Suppressor macrophage treated with lipopolysaccharide for 4 hours (primary cell): ENCODE measurements around the gene CTAG1B.
A peak's percentile ranks its signal among the peaks of the same experiment; 100 is the strongest.
"Not testable (repeated sequence)": the region's sequence is repeated elsewhere in the genome, so short reads cannot be mapped to it uniquely, and the experiment has no call there.

Source experiments
- DNase-seq: peaks from one replicate; pipeline ENCODE4 v3.0.0-alpha.2; 2020

CTAG1B gene

GRCh38 chrX:154620767-154621414, 1.8 kb upstream of the CTAG1B start:
- not testable (repeated sequence) for DNase-seq

- not testable (repeated sequence) for DNase-seq
Measured at GRCh38 chrX:154613586-154613985, 5.5 kb downstream of the CTAG1B start.

- not testable (repeated sequence) for DNase-seq
Measured at GRCh38 chrX:154611146-154611545, 7.9 kb downstream of the CTAG1B start.

GRCh38 chrX:154608823-154609222, 10.3 kb downstream of the CTAG1B start:
- DNase-seq: not testable (repeated sequence)

- DNase-seq: not testable (repeated sequence)
Measured at GRCh38 chrX:154607976-154608375, 11.1 kb downstream of the CTAG1B start.

- no peak for DNase-seq
Measured at GRCh38 chrX:154607370-154607769, 11.7 kb downstream of the CTAG1B start.

GRCh38 chrX:154605566-154605965, 13.5 kb downstream of the CTAG1B start:
- no peak for DNase-seq

- peak; percentile 6 for DNase-seq
Measured at GRCh38 chrX:154603438-154604430, 15.3 kb downstream of the CTAG1B start.

GRCh38 chrX:154602766-154603437, 16.2 kb downstream of the CTAG1B start:
- DNase-seq: no peak

- no peak for DNase-seq
Measured at GRCh38 chrX:154602226-154602625, 16.9 kb downstream of the CTAG1B start.

GRCh38 chrX:154600759-154601374, 18.2 kb downstream of the CTAG1B start:
- DNase-seq: no peak

- DNase-seq: no peak
Measured at GRCh38 chrX:154599531-154599930, 19.6 kb downstream of the CTAG1B start.

GRCh38 chrX:154598656-154599055, 20.4 kb downstream of the CTAG1B start:
- DNase-seq: no peak

GRCh38 chrX:154597221-154597620, 21.9 kb downstream of the CTAG1B start:
- no peak for DNase-seq

- peak; percentile 9 for DNase-seq
Measured at GRCh38 chrX:154596290-154596929, 22.7 kb downstream of the CTAG1B start.

- peak; percentile 14 for DNase-seq
Measured at GRCh38 chrX:154595559-154596249, 23.4 kb downstream of the CTAG1B start.

GRCh38 chrX:154594491-154594890, 24.6 kb downstream of the CTAG1B start:
- no peak for DNase-seq

- no peak for DNase-seq
Measured at GRCh38 chrX:154593201-154593600, 25.9 kb downstream of the CTAG1B start.

GRCh38 chrX:154592505-154592904, 26.6 kb downstream of the CTAG1B start:
- no peak for DNase-seq

- not testable (repeated sequence) for DNase-seq
Measured at GRCh38 chrX:154590415-154590814, 28.7 kb downstream of the CTAG1B start.

- DNase-seq: not testable (repeated sequence)
Measured at GRCh38 chrX:154584585-154585183, 34.4 kb downstream of the CTAG1B start, which contains the start of gene CTAG1A. Gene CTAG1A, plus strand, starts transcription at chrX:154585133. Its CDS starts 74 bp downstream, at chrX:154585207.
